Prostate gland (tissue), 2 donors: ENCODE measurements around the gene BSPRY. TPM values are rescaled to one million over a fixed set of nuclear protein-coding genes. Genes with fewer than 3 reads are reported as not detected.

Experiments
- DNase-seq: peaks from one replicate; pipeline ENCODE4 v3.0.0-alpha.2; 2019; ENCODE audit warnings: low spot score
- H3K27ac ChIP-seq, 2 donors: fragments of 200-600 bp; sonication (generic); 2 replicates each; pipeline ENCODE4 v1.5.1; 2017 to 2019
- H3K27me3 ChIP-seq: fragments of 200-600 bp; sonication (generic); replicated peaks from 2 replicates; pipeline ENCODE4 v1.5.1; 2019; ENCODE audit not compliant: insufficient read depth
- H3K36me3 ChIP-seq, 2 donors: fragments of 200-600 bp; sonication (generic); 1 replicate in 1 of 2; 2 replicates in 1 of 2; pipeline versions ENCODE4 v1.5.1 to v1.8.1; 2017 to 2019
- H3K4me1 ChIP-seq: fragments of 200-600 bp; sonication (generic); replicated peaks from 2 replicates; pipeline ENCODE4 v1.5.1; 2019
- H3K4me3 ChIP-seq, 2 donors: fragments of 200-600 bp; sonication (generic); 2 replicates each; pipeline ENCODE4 v1.5.1; 2017 to 2019
- H3K9me3 ChIP-seq: fragments of 200-600 bp; sonication (generic); 2 replicates; pipeline ENCODE4 v1.5.1; 2017
- POLR2A ChIP-seq: fragments of 450-650 bp; IDR thresholded peaks from one replicate; pipeline ENCODE4 v1.6.1; 2016; ENCODE audit warnings: antibody characterized with exemption, mild to moderate bottlenecking
- POLR2AphosphoS5 ChIP-seq: sonication (generic); formaldehyde crosslinking; IDR thresholded peaks from one replicate; pipeline ENCODE4 v1.6.1; 2017; ENCODE audit warnings: antibody characterized with exemption
- WGBS: methylation state at CpG from one replicate; pipeline ENCODE4 v1.1.5; 2018; 5-methylcytosine and 5-hydroxymethylcytosine counted together
- intact Hi-C: fragments of 100-400 bp; cut with DNase I; formaldehyde crosslinking; loops from one replicate; pipeline ENCODE4 v1.14.2; 2022
- total RNA-seq, 2 donors: library from RNA; depleted of rRNA; stranded (reverse); fragments of >200 nt; gene quantifications; one replicate each; pipeline ENCODE4 v1.1.0, GENCODE V29; 2016
- TF ChIP-seq, protein P1 (sequence below), 4 experiments: fragments of 200-600 bp in 2 of 4; fragments of 450-650 bp in 2 of 4; sonication (generic) in 2 of 4; IDR thresholded peaks; 1 replicate in 3 of 4; 2 replicates in 1 of 4; pipeline ENCODE4 v1.5.1; 2016 to 2019; ENCODE audit warnings: antibody characterized with exemption in 4 of 4, mild to moderate bottlenecking in 2 of 4, moderate library complexity in 2 of 4

The BSPRY gene
- total RNA-seq, 2 donors from 2014 or later, result 8.4 to 21.8 TPM

DNA sequence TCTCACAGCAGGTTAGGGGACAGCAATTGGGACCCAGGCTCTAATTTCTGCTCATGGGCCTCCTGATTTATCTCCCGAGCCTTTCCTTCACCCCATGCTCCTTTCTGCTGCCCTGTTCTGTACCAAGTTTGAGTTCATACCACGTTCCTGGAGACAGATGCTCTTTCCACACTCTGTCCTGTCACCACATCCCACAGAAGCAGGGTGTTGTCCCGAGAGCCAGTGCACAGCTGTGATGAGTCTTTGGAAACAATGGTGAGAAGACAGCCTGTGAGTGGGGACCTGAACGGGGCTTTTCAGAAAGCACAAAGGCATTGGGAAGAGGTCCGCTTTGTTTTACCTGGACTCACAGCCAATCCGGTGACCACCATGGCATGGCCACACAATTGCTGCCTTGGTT is 26.7 kb upstream of the BSPRY start:
- intact Hi-C loops, result no loop called here
- Histone ChIP-seq H3K27ac (no peak overlapping the region), H3K4me1 (no peaks in the 10 kb centered on the region), H3K4me3 (no peak overlapping the region), H3K9me3 (no peaks in the 10 kb centered on the region), H3K27me3 (no peaks in the 10 kb centered on the region), H3K36me3 (no peaks in the 10 kb centered on the region)
- 83% methylated on average over 6 of the region's 6 CpGs for WGBS
- TF ChIP-seq POLR2AphosphoS5, result no peak
- TF ChIP-seq POLR2A, result no peak
- TF ChIP-seq, protein P1, sequence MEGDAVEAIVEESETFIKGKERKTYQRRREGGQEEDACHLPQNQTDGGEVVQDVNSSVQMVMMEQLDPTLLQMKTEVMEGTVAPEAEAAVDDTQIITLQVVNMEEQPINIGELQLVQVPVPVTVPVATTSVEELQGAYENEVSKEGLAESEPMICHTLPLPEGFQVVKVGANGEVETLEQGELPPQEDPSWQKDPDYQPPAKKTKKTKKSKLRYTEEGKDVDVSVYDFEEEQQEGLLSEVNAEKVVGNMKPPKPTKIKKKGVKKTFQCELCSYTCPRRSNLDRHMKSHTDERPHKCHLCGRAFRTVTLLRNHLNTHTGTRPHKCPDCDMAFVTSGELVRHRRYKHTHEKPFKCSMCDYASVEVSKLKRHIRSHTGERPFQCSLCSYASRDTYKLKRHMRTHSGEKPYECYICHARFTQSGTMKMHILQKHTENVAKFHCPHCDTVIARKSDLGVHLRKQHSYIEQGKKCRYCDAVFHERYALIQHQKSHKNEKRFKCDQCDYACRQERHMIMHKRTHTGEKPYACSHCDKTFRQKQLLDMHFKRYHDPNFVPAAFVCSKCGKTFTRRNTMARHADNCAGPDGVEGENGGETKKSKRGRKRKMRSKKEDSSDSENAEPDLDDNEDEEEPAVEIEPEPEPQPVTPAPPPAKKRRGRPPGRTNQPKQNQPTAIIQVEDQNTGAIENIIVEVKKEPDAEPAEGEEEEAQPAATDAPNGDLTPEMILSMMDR (IDR thresholded peaks at IDR 0.05), result no peak
- no peak for DNase-seq

DNA sequence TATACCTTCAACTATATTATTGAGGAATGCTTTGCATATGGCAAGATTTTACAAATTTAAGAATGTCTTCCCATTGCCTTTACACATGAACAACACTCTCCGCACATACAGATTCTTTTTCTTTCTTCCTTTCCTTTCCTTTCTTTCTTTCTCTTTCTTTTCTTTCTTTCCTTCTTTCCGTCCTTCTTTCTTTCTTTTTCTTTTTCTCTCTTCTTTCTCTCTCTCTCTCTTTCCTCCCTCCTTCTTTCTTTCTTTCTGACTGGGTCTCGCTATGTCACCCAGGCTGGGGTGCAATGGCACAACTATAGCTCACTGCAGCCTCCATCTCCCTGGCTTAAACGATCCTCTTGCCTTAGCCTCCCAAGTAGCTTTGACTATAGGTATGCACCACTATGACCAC is 23.1 kb upstream of the BSPRY start:
- no peaks in the 10 kb centered on the region for H3K4me1 ChIP-seq
- intact Hi-C loops, result no loop called here
- TF ChIP-seq POLR2AphosphoS5 (no peak), POLR2A (no peak)
- TF ChIP-seq, protein P1 (IDR thresholded peaks at IDR 0.05), result no peak

DNA sequence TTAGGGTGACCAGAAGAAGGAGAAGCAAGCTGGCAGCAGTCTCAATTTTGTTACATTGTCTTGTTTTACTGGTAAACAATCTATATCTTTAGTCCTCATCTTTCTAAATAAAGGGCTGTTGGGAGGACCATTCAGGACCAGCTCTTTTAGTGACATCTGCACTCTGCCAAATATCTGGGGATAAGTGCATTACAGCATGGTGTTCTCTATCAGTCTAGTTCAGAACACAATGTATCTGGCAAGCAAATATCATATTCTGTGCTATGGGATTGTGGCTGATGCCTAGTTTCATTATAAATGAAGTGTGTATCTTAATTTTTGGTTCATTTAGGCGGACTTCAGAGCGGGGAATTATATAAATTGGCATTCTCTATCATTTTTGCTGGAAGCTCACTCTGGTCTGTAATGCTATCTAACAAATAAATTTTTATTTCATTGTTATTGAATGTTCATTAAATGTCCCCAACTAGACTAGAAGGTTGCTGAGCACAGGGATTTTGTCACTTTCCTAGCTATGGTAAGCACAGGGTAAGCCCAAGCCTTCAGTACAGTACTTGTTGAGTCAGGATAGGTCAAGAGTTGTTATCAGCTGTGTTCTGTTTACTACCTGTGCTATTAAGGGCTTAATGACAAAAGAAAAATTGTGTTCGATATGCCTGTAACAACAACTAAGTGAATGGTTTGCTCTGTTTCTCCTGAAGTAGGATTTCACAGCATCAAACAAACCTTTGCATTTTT is 21.1 kb upstream of the BSPRY start:
- no peak overlapping the region for H3K4me3 ChIP-seq
- 76% methylated on average over 3 of the region's 3 CpGs for WGBS
- no peaks in the 10 kb centered on the region for H3K9me3 ChIP-seq
- no peaks in the 10 kb centered on the region for H3K27me3 ChIP-seq
- no peak overlapping the region for H3K27ac ChIP-seq
- no peaks in the 10 kb centered on the region for H3K4me1 ChIP-seq
- no peaks in the 10 kb centered on the region for H3K36me3 ChIP-seq
- intact Hi-C loops, result no loop called here
- no peak for DNase-seq
- TF ChIP-seq POLR2AphosphoS5 (no peak), POLR2A (no peak)
- TF ChIP-seq, protein P1 (IDR thresholded peaks at IDR 0.05), result no peak

More for the DNA sequence above, 23.1 kb upstream of the BSPRY start:
- Histone ChIP-seq H3K27me3 (no peaks in the 10 kb centered on the region), H3K36me3 (no peaks in the 10 kb centered on the region), H3K4me3 (no peak overlapping the region), H3K9me3 (no peaks in the 10 kb centered on the region), H3K27ac (no peak overlapping the region)
- WGBS, result 97% methylated on average over 4 of the region's 4 CpGs
- no peak for DNase-seq

DNA sequence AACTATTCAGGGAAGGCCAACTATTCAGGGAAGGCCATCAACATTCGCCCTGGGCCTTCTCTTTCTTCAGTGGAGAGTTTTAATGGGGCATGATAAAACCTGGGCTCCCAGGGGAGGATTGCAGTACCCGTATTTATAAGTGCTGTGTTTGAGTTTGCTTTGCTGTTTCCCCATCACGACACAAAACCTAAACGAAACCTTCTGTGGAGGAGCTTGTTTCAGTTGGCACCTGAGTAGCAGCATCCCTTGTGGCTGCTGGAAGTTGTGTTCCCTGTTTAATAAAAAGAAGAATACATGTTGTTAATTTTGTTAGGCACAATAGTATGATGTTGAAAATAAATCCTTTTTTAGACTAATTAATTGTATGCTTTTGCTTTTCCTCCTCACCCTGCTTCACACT is 17.6 kb upstream of the BSPRY start:
- TF ChIP-seq POLR2AphosphoS5 (no peak), POLR2A (no peak)
- TF ChIP-seq, protein P1 (IDR thresholded peaks at IDR 0.05), result no peak
- Histone ChIP-seq H3K27me3 (no peaks in the 10 kb centered on the region), H3K27ac (no peak overlapping the region), H3K4me1 (no peaks in the 10 kb centered on the region), H3K36me3 (no peaks in the 10 kb centered on the region), H3K4me3 (no peak overlapping the region), H3K9me3 (no peaks in the 10 kb centered on the region)
- DNase-seq, result no peak
- intact Hi-C loops, result no loop called here
- WGBS, result 67% methylated on average over 4 of the region's 4 CpGs

DNA sequence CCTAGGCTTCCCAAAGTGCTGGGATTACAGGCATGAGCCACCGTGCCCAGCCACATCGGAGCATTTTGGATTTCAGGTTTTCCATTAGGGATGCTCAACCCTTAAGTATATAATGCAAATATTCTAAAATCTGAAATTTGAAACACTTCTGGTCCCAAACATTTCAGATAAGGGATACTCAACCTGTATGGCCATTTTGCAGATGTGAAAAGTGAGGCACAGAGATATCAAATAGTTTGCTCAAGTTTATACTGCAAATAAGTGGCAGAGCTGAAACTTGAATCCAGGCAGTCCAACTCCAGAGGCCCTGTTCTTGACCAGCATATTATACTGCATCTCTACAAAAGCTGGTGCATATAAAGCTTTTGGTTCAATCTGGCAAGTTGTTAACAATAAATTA is 11.6 kb upstream of the BSPRY start:
- no peaks in the 10 kb centered on the region for H3K9me3 ChIP-seq
- no peak overlapping the region for H3K27ac ChIP-seq
- DNase-seq, result no peak
- H3K4me3 ChIP-seq, result no peak overlapping the region
- no peaks in the 10 kb centered on the region for H3K36me3 ChIP-seq
- intact Hi-C loops, result no loop called here
- H3K4me1 ChIP-seq, result no peaks in the 10 kb centered on the region
- no peaks in the 10 kb centered on the region for H3K27me3 ChIP-seq
- TF ChIP-seq POLR2AphosphoS5, result no peak
- no peak for TF ChIP-seq POLR2A
- 97% methylated on average over 2 of the region's 2 CpGs for WGBS
